ENCODE measurements around the gene FNIP2.
A peak's percentile ranks its signal among the peaks of the same experiment; 100 is the strongest.
"Not testable (repeated sequence)": the region's sequence is repeated elsewhere in the genome, so short reads cannot be mapped to it uniquely, and the experiment has no call there.

Gene FNIP2

GRCh38 chr4:158860856-158861255 lies 92.0 kb downstream of the FNIP2 start:
- no peak for DNase-seq (ENCODE audit: low read depth, low spot score)
- H3K27ac ChIP-seq = no peak overlapping the region

GRCh38 chr4:158861281-158861680 lies 92.5 kb downstream of the FNIP2 start:
- DNase-seq (ENCODE audit: low read depth, low spot score) = no peak
- H3K27ac ChIP-seq = no peak overlapping the region

GRCh38 chr4:158861766-158862165 lies 92.9 kb downstream of the FNIP2 start:
- H3K27ac ChIP-seq = no peak overlapping the region
- DNase-seq (ENCODE audit: low read depth, low spot score) = no peak

GRCh38 chr4:158863296-158863695 lies 94.5 kb downstream of the FNIP2 start:
- no peak overlapping the region for H3K27ac ChIP-seq
- DNase-seq (ENCODE audit: low read depth, low spot score) = no peak

GRCh38 chr4:158865520-158866177 lies 96.8 kb downstream of the FNIP2 start:
- no peak for DNase-seq (ENCODE audit: low read depth, low spot score)
- H3K27ac ChIP-seq = no peak overlapping the region

- no peak for DNase-seq (ENCODE audit: low read depth, low spot score)
- no peak overlapping the region for H3K27ac ChIP-seq
Observed at GRCh38 chr4:158869001-158869400, 100.2 kb downstream of the FNIP2 start.

- no peak overlapping the region for H3K27ac ChIP-seq
- DNase-seq (ENCODE audit: low read depth, low spot score) = no peak
Observed at GRCh38 chr4:158869761-158870160, 100.9 kb downstream of the FNIP2 start.

- no peak overlapping the region for H3K27ac ChIP-seq
- DNase-seq (ENCODE audit: low read depth, low spot score) = no peak
Observed at GRCh38 chr4:158870282-158870625, 101.4 kb downstream of the FNIP2 start.

- no peak for DNase-seq (ENCODE audit: low read depth, low spot score)
- no peak overlapping the region for H3K27ac ChIP-seq
Observed at GRCh38 chr4:158870626-158871334, 102.0 kb downstream of the FNIP2 start.

GRCh38 chr4:158871335-158871724 lies 102.5 kb downstream of the FNIP2 start:
- no peak overlapping the region for H3K27ac ChIP-seq
- DNase-seq (ENCODE audit: low read depth, low spot score) = no peak

- DNase-seq (ENCODE audit: low read depth, low spot score) = peak; percentile 82
- H3K27ac ChIP-seq = peak overlapping the region; percentile 60
Observed at GRCh38 chr4:158873795-158874401, 105.1 kb downstream of the FNIP2 start.

- DNase-seq (ENCODE audit: low read depth, low spot score) = no peak
- no peak overlapping the region for H3K27ac ChIP-seq
Observed at GRCh38 chr4:158875026-158875425, 106.2 kb downstream of the FNIP2 start.

GRCh38 chr4:158875455-158875854 lies 106.6 kb downstream of the FNIP2 start:
- H3K27ac ChIP-seq = no peak overlapping the region
- no peak for DNase-seq (ENCODE audit: low read depth, low spot score)

- H3K27ac ChIP-seq = no peak overlapping the region
- DNase-seq (ENCODE audit: low read depth, low spot score) = no peak
Observed at GRCh38 chr4:158877069-158877468, 108.2 kb downstream of the FNIP2 start.

- not testable (repeated sequence) for DNase-seq (ENCODE audit: low read depth, low spot score); H3K27ac ChIP-seq
Observed at GRCh38 chr4:158882142-158882541, 113.3 kb downstream of the FNIP2 start.

- DNase-seq (ENCODE audit: low read depth, low spot score) = no peak
- no peak overlapping the region for H3K27ac ChIP-seq
Observed at GRCh38 chr4:158884280-158884679, 115.5 kb downstream of the FNIP2 start.

- no peak for DNase-seq (ENCODE audit: low read depth, low spot score)
- H3K27ac ChIP-seq = no peak overlapping the region
Observed at GRCh38 chr4:158885564-158885963, 116.7 kb downstream of the FNIP2 start.

GRCh38 chr4:158890294-158890693 lies 121.5 kb downstream of the FNIP2 start:
- no peak for DNase-seq (ENCODE audit: low read depth, low spot score)
- no peak overlapping the region for H3K27ac ChIP-seq

- DNase-seq (ENCODE audit: low read depth, low spot score) = no peak
- no peak overlapping the region for H3K27ac ChIP-seq
Observed at GRCh38 chr4:158891256-158891655, 122.4 kb downstream of the FNIP2 start.

- DNase-seq (ENCODE audit: low read depth, low spot score) = no peak
Observed at GRCh38 chr4:158894826-158895225, 126.0 kb downstream of the FNIP2 start.

GRCh38 chr4:158895797-158896576 lies 127.2 kb downstream of the FNIP2 start:
- DNase-seq (ENCODE audit: low read depth, low spot score) = no peak
- H3K27ac ChIP-seq = peak overlapping the region; percentile 41

More at GRCh38 chr4:158894826-158895225, 126.0 kb downstream of the FNIP2 start:
- H3K27ac ChIP-seq = no peak overlapping the region

Measured in epithelial cell of prostate (primary cell).